ENCODE data around the gene MARS2. TPM values are rescaled to one million over a fixed set of nuclear protein-coding genes. Genes with fewer than 3 reads are reported as not detected.

The MARS2 gene
- total RNA-seq, 6 donors from 2014 or later: 3.1 to 12.6 (median 6.4) TPM

GRCh38 chr2:197674060-197674459 lies 31.1 kb upstream of the MARS2 start:
- no peak overlapping the region for H3K27ac ChIP-seq
- TF ChIP-seq POLR2A (IDR thresholded peaks at IDR 0.05) (no peak), POLR2AphosphoS5 (IDR thresholded peaks at IDR 0.05) (no peak), EP300 (IDR thresholded peaks at IDR 0.05) (no peak), CTCF (IDR thresholded peaks at IDR 0.05) (no peak)
- H3K36me3 ChIP-seq: no peaks in the 10 kb centered on the region
- peaks cover 0 to 10% (median 0%) of the 10 kb centered on the region in 4 donors for H3K4me1 ChIP-seq
- DNase-seq (no peak), ATAC-seq (ENCODE audit: low FRiP score in 2 of 2) (no peak)
- H3K4me3 ChIP-seq: peak overlapping the region in 2 of 4 donors; percentile 31 to 38
- 62 to 74% methylated on average over 1 of the region's 1 CpG for WGBS, 2 donors
- no peaks in the 10 kb centered on the region for H3K9me3 ChIP-seq
- H3K27me3 ChIP-seq: no peaks in the 10 kb centered on the region

- WGBS, 2 donors: 47 to 50% methylated on average over 3 of the region's 3 CpGs
- no peak for ATAC-seq (ENCODE audit: low FRiP score in 2 of 2)
Observed at GRCh38 chr2:197674591-197674990, 30.6 kb upstream of the MARS2 start.

GRCh38 chr2:197675246-197675645 lies 29.9 kb upstream of the MARS2 start, which contains the start of gene RFTN2:
Gene RFTN2 (minus strand): TSS chr2:197675587. CDS start chr2:197675458, 129 bp downstream.
- ATAC-seq (ENCODE audit: low FRiP score in 2 of 2): no peak

More at GRCh38 chr2:197674591-197674990, 30.6 kb upstream of the MARS2 start:
- Histone ChIP-seq H3K27ac (peak overlapping the region in 2 of 4 donors; percentile 22 to 53), H3K36me3 (no peaks in the 10 kb centered on the region), H3K4me1 (peaks cover 0 to 10% (median 0%) of the 10 kb centered on the region in 4 donors), H3K27me3 (no peaks in the 10 kb centered on the region), H3K4me3 (peak overlapping the region in 3 of 4 donors; percentile 13 to 38 (median 31)), H3K9me3 (no peaks in the 10 kb centered on the region)
- no peak for DNase-seq
- no peak for TF ChIP-seq EP300 (IDR thresholded peaks at IDR 0.05)
- no peak for TF ChIP-seq CTCF (IDR thresholded peaks at IDR 0.05)

GRCh38 chr2:197675711-197676188 lies 29.4 kb upstream of the MARS2 start:
- peak overlapping the region in 3 of 4 donors; percentile 37 to 64 (median 39) for H3K27ac ChIP-seq
- TF ChIP-seq EP300 (IDR thresholded peaks at IDR 0.05) (no peak), CTCF (IDR thresholded peaks at IDR 0.05) (no peak), POLR2AphosphoS5 (IDR thresholded peaks at IDR 0.05) (no peak), POLR2A (IDR thresholded peaks at IDR 0.05) (no peak)
- peaks cover 0 to 10% (median 0%) of the 10 kb centered on the region in 4 donors for H3K4me1 ChIP-seq
- no peaks in the 10 kb centered on the region for H3K36me3 ChIP-seq
- peak overlapping the region in 3 of 4 donors; percentile 13 to 38 (median 31) for H3K4me3 ChIP-seq
- DNase-seq (no peak), ATAC-seq (ENCODE audit: low FRiP score in 2 of 2) (peak in 1 of 2 donors; percentile 78)
- no peaks in the 10 kb centered on the region for H3K9me3 ChIP-seq
- 53 to 60% methylated on average over 6 of the region's 6 CpGs for WGBS, 2 donors
- H3K27me3 ChIP-seq: no peaks in the 10 kb centered on the region

More at GRCh38 chr2:197675246-197675645, 29.9 kb upstream of the MARS2 start, which contains the start of gene RFTN2:
- peak within 1 kb of the TSS in 3 of 4 donors; percentile 13 to 38 (median 31) for H3K4me3 ChIP-seq
- WGBS, 2 donors: 65 to 68% methylated on average over 3 of the region's 3 CpGs
- H3K27me3 ChIP-seq: no peaks in the 10 kb centered on the region
- no peak for TF ChIP-seq EP300 (IDR thresholded peaks at IDR 0.05)
- no peak for TF ChIP-seq POLR2AphosphoS5 (IDR thresholded peaks at IDR 0.05)
- TF ChIP-seq CTCF (IDR thresholded peaks at IDR 0.05): no peak
- TF ChIP-seq POLR2A (IDR thresholded peaks at IDR 0.05): no peak
- no peaks in the 10 kb centered on the region for H3K36me3 ChIP-seq
- H3K4me1 ChIP-seq: peaks cover 0 to 10% (median 0%) of the 10 kb centered on the region in 4 donors
- no peak for DNase-seq
- H3K9me3 ChIP-seq: no peaks in the 10 kb centered on the region
- H3K27ac ChIP-seq: peak within 1 kb of the TSS in 3 of 4 donors; percentile 37 to 64 (median 39)

- H3K9me3 ChIP-seq: no peaks in the 10 kb centered on the region
- ATAC-seq (ENCODE audit: low FRiP score in 2 of 2) (no peak), DNase-seq (no peak)
- no peaks in the 10 kb centered on the region for H3K27me3 ChIP-seq
- WGBS, 2 donors: 68 to 69% methylated on average over 3 of the region's 3 CpGs
- H3K4me1 ChIP-seq: peaks cover 0 to 10% (median 0%) of the 10 kb centered on the region in 4 donors
- H3K4me3 ChIP-seq: no peak overlapping the region
- TF ChIP-seq POLR2AphosphoS5 (IDR thresholded peaks at IDR 0.05) (no peak), CTCF (IDR thresholded peaks at IDR 0.05) (no peak), POLR2A (IDR thresholded peaks at IDR 0.05) (no peak), EP300 (IDR thresholded peaks at IDR 0.05) (no peak)
- no peaks in the 10 kb centered on the region for H3K36me3 ChIP-seq
- peak overlapping the region in 1 of 4 donors; percentile 0 for H3K27ac ChIP-seq
Observed at GRCh38 chr2:197677056-197677455, 28.1 kb upstream of the MARS2 start.
